Upper lobe of left lung (tissue), 6 donors: Measurements from ENCODE around the gene PCYT2. TPM values are rescaled to one million over a fixed set of nuclear protein-coding genes. Genes with fewer than 3 reads are reported as not detected.
A peak's percentile ranks its signal among the peaks of the same experiment; 100 is the strongest.

Experiments used
- ATAC-seq, 2 donors: fragments of 200-7000 bp; cut with Tn5 transposase; one replicate each; pipeline ENCODE4 v1.9.1; 2022; ENCODE audit warnings: mild to moderate bottlenecking in 2 of 2, moderate library complexity in 2 of 2; ENCODE audit not compliant: low FRiP score in 2 of 2
- DNase-seq, 2 donors: peaks; one replicate each; pipeline ENCODE4 v3.0.0-alpha.2; 2019 to 2020
- H3K27ac ChIP-seq, 4 donors: fragments of 200-600 bp; sonication (generic); one replicate each; pipeline ENCODE4 v1.5.1; 2016 to 2019
- H3K27me3 ChIP-seq, 4 donors: fragments of 200-600 bp; sonication (generic); one replicate each; pipeline ENCODE4 v1.5.1; 2017 to 2019
- H3K36me3 ChIP-seq, 4 donors: fragments of 200-600 bp; sonication (generic); one replicate each; pipeline ENCODE4 v1.5.1; 2016 to 2019
- H3K4me1 ChIP-seq, 4 donors: fragments of 200-600 bp; sonication (generic); one replicate each; pipeline ENCODE4 v1.5.1; 2018 to 2019
- H3K4me3 ChIP-seq, 4 donors: fragments of 200-600 bp; sonication (generic); one replicate each; pipeline ENCODE4 v1.5.1; 2017 to 2019; ENCODE audit warnings: mild to moderate bottlenecking in 2 of 4, moderate library complexity in 1 of 4
- H3K9me3 ChIP-seq, 4 donors: fragments of 200-600 bp; sonication (generic); one replicate each; pipeline ENCODE4 v1.5.1; 2018 to 2019
- EP300 ChIP-seq, 4 donors: sonication (generic); formaldehyde crosslinking; IDR thresholded peaks; one replicate each; pipeline ENCODE4 v1.5.1; 2017; ENCODE audit warnings: antibody characterized with exemption in 4 of 4, control low read depth in 2 of 4
- POLR2A ChIP-seq, 4 donors: fragments of 450-650 bp; IDR thresholded peaks; one replicate each; pipeline ENCODE4 v1.5.1; 2016 to 2017; ENCODE audit warnings: antibody characterized with exemption in 4 of 4, mild to moderate bottlenecking in 2 of 4
- POLR2AphosphoS5 ChIP-seq, 2 donors: sonication (generic); formaldehyde crosslinking; IDR thresholded peaks; one replicate each; pipeline ENCODE4 v1.5.1; 2017; ENCODE audit warnings: antibody characterized with exemption in 2 of 2
- WGBS, 2 donors: methylation state at CpG; one replicate each; pipeline ENCODE4 v1.1.5; 2017 to 2018; 5-methylcytosine and 5-hydroxymethylcytosine counted together
- total RNA-seq, 6 donors: library from RNA; depleted of rRNA in 4 of 6; stranded (reverse); fragments of >200 nt in 4 of 6; gene quantifications; one replicate each; pipeline versions ENCODE4 v1.1.0 to v1.2.1, GENCODE V29; 2016 to 2021
- TF ChIP-seq, protein P1 (sequence below), 6 experiments: fragments of 450-650 bp in 4 of 6; fragments of 200-600 bp in 2 of 6; sonication (generic) in 2 of 6; IDR thresholded peaks; one replicate each; pipeline ENCODE4 v1.5.1; 2016 to 2019; ENCODE audit warnings: antibody characterized with exemption in 6 of 6
- donor health status: DM: no; HTN: no; CAD: no; lungs with moderate emphysema.
- donor health status: DM: no; HTN: yes; CAD: no; lungs with severe emphysema.

The PCYT2 gene
- total RNA-seq, 6 donors from 2014 or later = 29.1 to 63.1 (median 52.2) TPM

DNA sequence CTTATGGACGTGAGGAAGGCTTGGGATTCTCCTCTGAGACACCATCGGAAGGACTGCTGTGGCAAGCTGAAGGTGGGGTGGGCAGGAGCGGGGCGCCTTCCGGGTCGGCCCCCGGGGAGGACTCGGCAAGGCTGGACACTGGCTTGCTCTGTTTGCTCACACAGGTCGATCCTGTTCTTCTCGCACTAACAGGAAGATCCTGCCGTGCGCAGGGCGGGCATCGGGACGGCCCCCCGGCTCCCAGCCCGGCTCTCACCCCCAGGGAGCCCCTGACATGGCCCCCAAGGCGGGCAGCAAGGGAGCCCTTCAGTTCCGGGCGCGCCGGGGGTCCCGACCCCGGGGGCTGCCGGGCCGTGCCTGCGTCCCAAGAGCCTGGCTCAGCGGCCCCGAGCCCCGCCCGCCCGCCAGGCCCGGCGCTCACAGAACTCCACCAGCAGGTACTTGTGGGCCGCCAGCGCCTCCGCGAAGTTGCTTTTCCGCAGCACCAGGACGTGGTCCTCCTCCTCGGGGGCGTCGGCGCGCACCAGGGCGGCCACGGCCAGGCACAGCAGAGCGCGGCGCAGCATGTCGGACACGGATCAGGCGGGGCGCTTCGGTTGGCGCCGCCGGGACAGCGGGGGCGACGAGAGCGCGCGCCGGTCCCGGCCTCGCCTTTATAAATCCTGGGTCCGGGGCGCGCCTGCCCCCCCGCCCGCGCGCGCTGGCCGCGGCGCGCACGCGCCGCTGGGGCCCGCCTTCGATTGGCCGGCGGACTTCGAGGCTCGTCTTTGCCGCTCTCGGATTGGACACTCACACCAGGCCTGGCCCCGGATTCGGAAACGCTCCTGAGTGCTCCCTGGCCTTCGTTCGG is 51.1 kb downstream of the PCYT2 start, which contains the start of gene P4HB:
TSS of gene P4HB (minus strand) at position 630 of the 850 bp plus-strand sequence. CDS start at position 566, 64 bp downstream.
- peak within 1 kb of the TSS; percentile 93 to 98 (median 96) for H3K27ac ChIP-seq
- ATAC-seq (peak in 1 of 2 donors; percentile 92), DNase-seq (peak in 1 of 2 donors; percentile 98)
- peaks cover 6 to 56% (median 22%) of the 10 kb centered on the region in 4 donors for H3K36me3 ChIP-seq
- TF ChIP-seq EP300 (IDR thresholded peaks at IDR 0.05) = no peak
- peak in 3 of 4 donors; percentile 77 to 93 (median 82) for TF ChIP-seq POLR2A (IDR thresholded peaks at IDR 0.05)
- TF ChIP-seq, protein P1, sequence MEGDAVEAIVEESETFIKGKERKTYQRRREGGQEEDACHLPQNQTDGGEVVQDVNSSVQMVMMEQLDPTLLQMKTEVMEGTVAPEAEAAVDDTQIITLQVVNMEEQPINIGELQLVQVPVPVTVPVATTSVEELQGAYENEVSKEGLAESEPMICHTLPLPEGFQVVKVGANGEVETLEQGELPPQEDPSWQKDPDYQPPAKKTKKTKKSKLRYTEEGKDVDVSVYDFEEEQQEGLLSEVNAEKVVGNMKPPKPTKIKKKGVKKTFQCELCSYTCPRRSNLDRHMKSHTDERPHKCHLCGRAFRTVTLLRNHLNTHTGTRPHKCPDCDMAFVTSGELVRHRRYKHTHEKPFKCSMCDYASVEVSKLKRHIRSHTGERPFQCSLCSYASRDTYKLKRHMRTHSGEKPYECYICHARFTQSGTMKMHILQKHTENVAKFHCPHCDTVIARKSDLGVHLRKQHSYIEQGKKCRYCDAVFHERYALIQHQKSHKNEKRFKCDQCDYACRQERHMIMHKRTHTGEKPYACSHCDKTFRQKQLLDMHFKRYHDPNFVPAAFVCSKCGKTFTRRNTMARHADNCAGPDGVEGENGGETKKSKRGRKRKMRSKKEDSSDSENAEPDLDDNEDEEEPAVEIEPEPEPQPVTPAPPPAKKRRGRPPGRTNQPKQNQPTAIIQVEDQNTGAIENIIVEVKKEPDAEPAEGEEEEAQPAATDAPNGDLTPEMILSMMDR (IDR thresholded peaks at IDR 0.05) = no peak
- peak; percentile 81 to 85 for TF ChIP-seq POLR2AphosphoS5 (IDR thresholded peaks at IDR 0.05)
- H3K9me3 ChIP-seq = no peaks in the 10 kb centered on the region
- 0% methylated on average over 2 to 70 of the region's 95 CpGs for WGBS, 2 donors
- no peaks in the 10 kb centered on the region for H3K27me3 ChIP-seq
- H3K4me3 ChIP-seq = peak within 1 kb of the TSS; percentile 91 to 100 (median 94)
- H3K4me1 ChIP-seq = peaks cover 36 to 68% (median 38%) of the 10 kb centered on the region in 4 donors

DNA sequence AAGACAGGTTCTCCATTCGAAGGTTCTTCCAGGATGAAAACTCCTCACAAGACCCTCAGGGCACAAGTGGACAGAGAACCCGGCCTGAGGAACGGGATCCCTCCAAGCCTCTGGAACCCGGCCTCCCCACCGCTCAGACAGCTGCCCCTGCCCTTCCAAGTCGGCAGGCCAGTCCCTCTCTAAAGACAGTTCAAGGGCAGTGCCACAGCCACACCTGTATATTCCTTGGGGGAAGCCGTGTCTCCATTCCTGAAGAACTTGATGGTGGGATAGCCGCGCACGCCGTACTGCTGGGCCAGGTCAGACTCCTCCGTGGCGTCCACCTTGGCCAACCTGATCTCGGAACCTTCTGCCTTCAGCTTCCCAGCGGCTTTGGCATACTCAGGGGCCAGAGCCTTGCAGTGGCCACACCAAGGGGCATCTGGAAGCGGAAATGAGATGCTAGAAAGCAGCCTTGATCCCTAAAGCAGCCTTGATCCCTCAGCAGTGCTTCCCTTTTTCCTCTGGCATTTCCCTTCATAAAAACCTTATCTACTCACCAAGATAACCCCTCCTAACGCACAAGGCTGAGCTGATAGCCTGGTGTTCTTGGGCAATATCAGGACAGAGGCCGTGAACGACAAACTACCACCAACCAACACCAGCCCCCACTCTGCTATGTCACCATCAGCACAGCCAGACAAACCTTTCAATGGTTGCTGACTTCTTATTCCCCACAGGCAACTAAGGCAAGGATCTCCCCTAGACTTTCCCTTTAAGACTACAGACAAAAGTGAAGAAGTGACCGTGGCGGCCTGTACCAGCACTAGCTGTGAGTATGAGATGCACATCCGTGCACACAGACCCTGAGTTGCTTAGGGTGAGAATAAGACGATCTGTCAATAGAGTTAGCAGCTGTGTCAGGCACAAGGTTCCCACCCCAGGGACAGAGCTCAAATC is 52.0 kb downstream of the PCYT2 start:
- H3K4me3 ChIP-seq = peak overlapping the region; percentile 91 to 100 (median 94)
- no peak for ATAC-seq
- WGBS, 2 donors = 57 to 60% methylated on average over 19 to 23 of the region's 23 CpGs
- no peaks in the 10 kb centered on the region for H3K9me3 ChIP-seq
- peaks cover 10 to 60% (median 28%) of the 10 kb centered on the region in 4 donors for H3K36me3 ChIP-seq
- H3K27me3 ChIP-seq = no peaks in the 10 kb centered on the region
- no peak for DNase-seq
- TF ChIP-seq POLR2A (IDR thresholded peaks at IDR 0.05) = no peak
- TF ChIP-seq, protein P1 (IDR thresholded peaks at IDR 0.05) = no peak
- no peak for TF ChIP-seq POLR2AphosphoS5 (IDR thresholded peaks at IDR 0.05)
- TF ChIP-seq EP300 (IDR thresholded peaks at IDR 0.05) = no peak
- H3K27ac ChIP-seq = peak overlapping the region; percentile 89 to 98 (median 94)
- peaks cover 36 to 63% (median 38%) of the 10 kb centered on the region in 4 donors for H3K4me1 ChIP-seq

DNA sequence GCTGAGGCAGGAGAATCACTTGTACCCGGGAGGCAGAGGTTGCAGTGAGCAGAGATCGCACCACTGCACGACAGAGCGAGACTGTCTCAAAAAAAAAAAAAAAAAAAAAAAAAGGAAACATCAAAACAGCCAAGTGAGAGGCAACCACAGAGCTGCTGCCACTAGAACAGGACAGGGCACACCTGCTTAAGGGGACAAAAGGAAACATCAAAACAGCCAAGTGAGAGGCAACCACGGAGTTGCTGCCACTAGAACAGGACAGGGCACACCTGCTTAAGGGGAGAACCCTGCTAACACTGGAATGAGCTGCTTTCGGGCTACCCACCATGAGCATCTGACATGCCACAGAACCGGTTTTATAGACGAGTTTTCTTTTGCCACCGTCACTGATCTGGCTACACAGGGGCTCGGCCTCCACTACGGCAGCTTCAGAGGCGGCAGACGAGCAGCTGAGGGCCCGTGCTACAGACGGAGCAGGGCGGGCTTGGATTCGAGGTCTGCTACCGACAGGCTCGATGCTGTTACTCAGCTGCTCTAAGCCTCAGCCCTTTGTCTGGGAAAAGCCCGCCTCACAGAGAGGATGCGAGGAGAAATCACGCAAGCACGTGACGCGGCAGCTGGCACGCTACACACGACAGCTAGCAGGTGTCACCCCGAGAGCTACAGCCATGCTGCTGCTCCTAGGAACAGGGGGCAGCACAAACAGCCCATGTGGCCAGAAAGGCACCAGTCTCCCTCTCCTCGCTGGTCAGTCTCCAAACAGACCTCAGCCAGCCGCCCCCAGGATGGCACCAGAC is 52.8 kb downstream of the PCYT2 start:
- Histone ChIP-seq H3K27me3 (no peaks in the 10 kb centered on the region), H3K27ac (peak overlapping the region in 1 of 4 donors; percentile 93), H3K9me3 (no peaks in the 10 kb centered on the region), H3K36me3 (peaks cover 18 to 63% (median 37%) of the 10 kb centered on the region in 4 donors), H3K4me3 (peak overlapping the region in 3 of 4 donors; percentile 91 to 100 (median 97)), H3K4me1 (peaks cover 36 to 55% (median 38%) of the 10 kb centered on the region in 4 donors)
- ATAC-seq = no peak
- WGBS, 2 donors = 77 to 81% methylated on average over 7 to 30 of the region's 30 CpGs
- DNase-seq = peak in 1 of 2 donors; percentile 72
- TF ChIP-seq POLR2A (IDR thresholded peaks at IDR 0.05) (no peak), EP300 (IDR thresholded peaks at IDR 0.05) (no peak), POLR2AphosphoS5 (IDR thresholded peaks at IDR 0.05) (no peak)
- TF ChIP-seq, protein P1 (IDR thresholded peaks at IDR 0.05) = no peak
